GM19324 (cell line): ENCODE results near the gene UBE2J1.

ENCODE experiments used
- ATAC-seq: cut with Tn5 transposase; IDR thresholded peaks from one replicate; pipeline ENCODE4 v1.9.1; 2021; ENCODE audit warnings: mild to moderate bottlenecking, moderate library complexity; ENCODE audit not compliant: unreplicated experiment, low FRiP score

Gene UBE2J1

GRCh38 chr6:89368999-89369398 lies 16.5 kb upstream of the UBE2J1 start:
- ATAC-seq = no peak

GRCh38 chr6:89368107-89368506 lies 15.6 kb upstream of the UBE2J1 start:
- ATAC-seq = no peak

GRCh38 chr6:89364586-89364985 lies 12.1 kb upstream of the UBE2J1 start:
- no peak for ATAC-seq

GRCh38 chr6:89361171-89361570 lies 8.6 kb upstream of the UBE2J1 start:
- ATAC-seq = no peak

- no peak for ATAC-seq
These were observed 8.0 kb upstream of the UBE2J1 start for GRCh38 chr6:89360415-89360999.

GRCh38 chr6:89359561-89359960 lies 7.0 kb upstream of the UBE2J1 start:
- ATAC-seq = no peak

- peak; percentile 52 for ATAC-seq
These were observed 4.9 kb upstream of the UBE2J1 start for GRCh38 chr6:89357390-89357789.

- ATAC-seq = no peak
These were observed 4.2 kb upstream of the UBE2J1 start for GRCh38 chr6:89356642-89357170.

GRCh38 chr6:89355511-89356194 lies 3.1 kb upstream of the UBE2J1 start:
- ATAC-seq = no peak

GRCh38 chr6:89353702-89354392 lies 1.3 kb upstream of the UBE2J1 start:
- ATAC-seq = no peak

GRCh38 chr6:89353118-89353556 lies 615 bp upstream of the UBE2J1 start:
- ATAC-seq = no peak

- ATAC-seq = no peak
These were observed 748 bp downstream of the UBE2J1 start for GRCh38 chr6:89351671-89352277.

- ATAC-seq = no peak
These were observed 2.1 kb downstream of the UBE2J1 start for GRCh38 chr6:89350281-89350966.

GRCh38 chr6:89348372-89348771 lies 4.2 kb downstream of the UBE2J1 start:
- ATAC-seq = no peak

- no peak for ATAC-seq
These were observed 4.7 kb downstream of the UBE2J1 start for GRCh38 chr6:89347825-89348224.

GRCh38 chr6:89346433-89346832 lies 6.1 kb downstream of the UBE2J1 start:
- ATAC-seq = no peak

GRCh38 chr6:89339565-89339964 lies 13.0 kb downstream of the UBE2J1 start:
- no peak for ATAC-seq

- no peak for ATAC-seq
These were observed 17.4 kb downstream of the UBE2J1 start for GRCh38 chr6:89335164-89335563.

- no peak for ATAC-seq
These were observed 21.6 kb downstream of the UBE2J1 start for GRCh38 chr6:89330910-89331309.

- ATAC-seq = no peak
These were observed 23.5 kb downstream of the UBE2J1 start for GRCh38 chr6:89328976-89329375.

- no peak for ATAC-seq
These were observed 28.2 kb downstream of the UBE2J1 start for GRCh38 chr6:89324304-89324703.
